HEK293 (cell line): Measurements from ENCODE around the gene PLEKHA8.

Experiments used
- GLI4 ChIP-seq: fragments of 450-650 bp; formaldehyde crosslinking; IDR thresholded peaks from 2 replicates; pipeline ENCODE4 v1.5.1; 2016; ENCODE audit warnings: missing biosample characterization, missing genetic modification characterization
- GLIS1 ChIP-seq: fragments of 450-650 bp; formaldehyde crosslinking; IDR thresholded peaks from 2 replicates; pipeline ENCODE4 v1.5.1; 2016; ENCODE audit warnings: missing biosample characterization, missing genetic modification characterization
- MZF1 ChIP-seq: fragments of 450-650 bp; formaldehyde crosslinking; IDR thresholded peaks from 2 replicates; pipeline ENCODE4 v1.5.1; 2017; ENCODE audit warnings: missing biosample characterization, missing genetic modification characterization, borderline replicate concordance
- OSR2 ChIP-seq: fragments of 450-650 bp; formaldehyde crosslinking; IDR thresholded peaks from 2 replicates; pipeline ENCODE4 v1.5.1; 2016; ENCODE audit warnings: missing biosample characterization, missing genetic modification characterization
- SALL2 ChIP-seq: fragments of 450-650 bp; formaldehyde crosslinking; IDR thresholded peaks from 2 replicates; pipeline ENCODE4 v1.5.0; 2017; ENCODE audit warnings: missing biosample characterization, mild to moderate bottlenecking, missing genetic modification characterization, borderline replicate concordance
- TCF7L2 ChIP-seq: IDR thresholded peaks from 2 replicates; pipeline ENCODE4 v1.6.1; 2011; ENCODE audit warnings: low read depth, mild to moderate bottlenecking, inconsistent platforms, low read length, moderate library complexity, borderline replicate concordance
- ZNF16 ChIP-seq: fragments of 450-650 bp; formaldehyde crosslinking; IDR thresholded peaks from 2 replicates; pipeline ENCODE4 v1.5.1; 2016; ENCODE audit warnings: low read depth, missing biosample characterization, missing genetic modification characterization
- ZNF169 ChIP-seq: fragments of 450-650 bp; formaldehyde crosslinking; IDR thresholded peaks from 2 replicates; pipeline ENCODE4 v1.5.1; 2016; ENCODE audit warnings: missing biosample characterization, missing genetic modification characterization
- ZNF324 ChIP-seq: fragments of 450-650 bp; formaldehyde crosslinking; IDR thresholded peaks from 2 replicates; pipeline ENCODE4 v1.5.1; 2016; ENCODE audit warnings: missing biosample characterization, missing genetic modification characterization
- ZNF366 ChIP-seq: fragments of 450-650 bp; formaldehyde crosslinking; conservative IDR thresholded peaks from 2 replicates; pipeline ENCODE4 v1.5.1; 2016; ENCODE audit warnings: missing biosample characterization, missing genetic modification characterization
- ZNF398 ChIP-seq: fragments of 450-650 bp; formaldehyde crosslinking; IDR thresholded peaks from 2 replicates; pipeline ENCODE4 v1.5.1; 2017; ENCODE audit warnings: missing biosample characterization, missing genetic modification characterization
- ZNF416 ChIP-seq: fragments of 450-650 bp; formaldehyde crosslinking; IDR thresholded peaks from 2 replicates; pipeline ENCODE4 v1.5.1; 2016; ENCODE audit warnings: missing biosample characterization, missing genetic modification characterization
- ZNF571 ChIP-seq: fragments of 450-650 bp; formaldehyde crosslinking; IDR thresholded peaks from 2 replicates; pipeline ENCODE4 v1.5.0; 2017; ENCODE audit warnings: missing biosample characterization, missing genetic modification characterization
- ZNF623 ChIP-seq: fragments of 450-650 bp; formaldehyde crosslinking; IDR thresholded peaks from 2 replicates; pipeline ENCODE4 v1.5.1; 2016; ENCODE audit warnings: missing biosample characterization, missing genetic modification characterization
- ZNF692 ChIP-seq: fragments of 450-650 bp; formaldehyde crosslinking; IDR thresholded peaks from 2 replicates; pipeline ENCODE4 v1.5.1; 2016; ENCODE audit warnings: missing biosample characterization, missing genetic modification characterization
- ZNF76 ChIP-seq: fragments of 450-650 bp; formaldehyde crosslinking; IDR thresholded peaks from 2 replicates; pipeline ENCODE4; 2016; ENCODE audit warnings: low read depth, missing biosample characterization, missing genetic modification characterization, borderline replicate concordance
- ZNF843 ChIP-seq: fragments of 450-650 bp; formaldehyde crosslinking; IDR thresholded peaks from 2 replicates; pipeline ENCODE4 v1.5.1; 2016; ENCODE audit warnings: missing biosample characterization, missing genetic modification characterization
- TF ChIP-seq, protein P1 (sequence below): fragments of 450-650 bp; formaldehyde crosslinking; IDR thresholded peaks from 2 replicates; pipeline ENCODE4 v1.5.1; 2016; ENCODE audit warnings: missing biosample characterization, missing genetic modification characterization
- TF ChIP-seq, protein P2 (sequence below): fragments of 450-650 bp; formaldehyde crosslinking; IDR thresholded peaks from 2 replicates; pipeline ENCODE4 v1.5.1; 2016; ENCODE audit warnings: missing biosample characterization, missing genetic modification characterization, borderline replicate concordance
- TF ChIP-seq, protein P3 (sequence below): fragments of 450-650 bp; formaldehyde crosslinking; IDR thresholded peaks from 2 replicates; pipeline ENCODE4 v1.5.1; 2016; ENCODE audit warnings: missing biosample characterization, missing genetic modification characterization, borderline replicate concordance
- TF ChIP-seq, protein P4 (sequence below): fragments of 450-650 bp; formaldehyde crosslinking; IDR thresholded peaks from 2 replicates; pipeline ENCODE4 v1.5.1; 2017; ENCODE audit warnings: missing biosample characterization, missing genetic modification characterization
- TF ChIP-seq, protein P5 (sequence below): fragments of 450-650 bp; formaldehyde crosslinking; IDR thresholded peaks from 2 replicates; pipeline ENCODE4; 2016; ENCODE audit warnings: missing biosample characterization, missing genetic modification characterization

PLEKHA8 gene

GRCh38 chr7:30143748-30144251 is 115.6 kb downstream of the PLEKHA8 start (continued):
- TF ChIP-seq, protein P1, sequence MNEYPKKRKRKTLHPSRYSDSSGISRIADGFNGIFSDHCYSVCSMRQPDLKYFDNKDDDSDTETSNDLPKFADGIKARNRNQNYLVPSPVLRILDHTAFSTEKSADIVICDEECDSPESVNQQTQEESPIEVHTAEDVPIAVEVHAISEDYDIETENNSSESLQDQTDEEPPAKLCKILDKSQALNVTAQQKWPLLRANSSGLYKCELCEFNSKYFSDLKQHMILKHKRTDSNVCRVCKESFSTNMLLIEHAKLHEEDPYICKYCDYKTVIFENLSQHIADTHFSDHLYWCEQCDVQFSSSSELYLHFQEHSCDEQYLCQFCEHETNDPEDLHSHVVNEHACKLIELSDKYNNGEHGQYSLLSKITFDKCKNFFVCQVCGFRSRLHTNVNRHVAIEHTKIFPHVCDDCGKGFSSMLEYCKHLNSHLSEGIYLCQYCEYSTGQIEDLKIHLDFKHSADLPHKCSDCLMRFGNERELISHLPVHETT (tag by site-specific recombination), result peak; percentile 23; the same call in 1 of the 2 replicates
- peak; percentile 100 for TF ChIP-seq OSR2 (tag by site-specific recombination)
- peak; percentile 88 for TF ChIP-seq ZNF366 (tag by site-specific recombination)
- TF ChIP-seq ZNF76 (tag by site-specific recombination), result 0 out of 2 replicates have a peak, but pooled peaks have one; percentile 21
- peak; percentile 82 for TF ChIP-seq ZNF398 (tag by site-specific recombination)
- TF ChIP-seq MZF1 (tag by site-specific recombination), result peak; percentile 53; the same call in 1 of the 2 replicates
- no peak for TF ChIP-seq GLI4 (tag by site-specific recombination)
- TF ChIP-seq, protein P2, sequence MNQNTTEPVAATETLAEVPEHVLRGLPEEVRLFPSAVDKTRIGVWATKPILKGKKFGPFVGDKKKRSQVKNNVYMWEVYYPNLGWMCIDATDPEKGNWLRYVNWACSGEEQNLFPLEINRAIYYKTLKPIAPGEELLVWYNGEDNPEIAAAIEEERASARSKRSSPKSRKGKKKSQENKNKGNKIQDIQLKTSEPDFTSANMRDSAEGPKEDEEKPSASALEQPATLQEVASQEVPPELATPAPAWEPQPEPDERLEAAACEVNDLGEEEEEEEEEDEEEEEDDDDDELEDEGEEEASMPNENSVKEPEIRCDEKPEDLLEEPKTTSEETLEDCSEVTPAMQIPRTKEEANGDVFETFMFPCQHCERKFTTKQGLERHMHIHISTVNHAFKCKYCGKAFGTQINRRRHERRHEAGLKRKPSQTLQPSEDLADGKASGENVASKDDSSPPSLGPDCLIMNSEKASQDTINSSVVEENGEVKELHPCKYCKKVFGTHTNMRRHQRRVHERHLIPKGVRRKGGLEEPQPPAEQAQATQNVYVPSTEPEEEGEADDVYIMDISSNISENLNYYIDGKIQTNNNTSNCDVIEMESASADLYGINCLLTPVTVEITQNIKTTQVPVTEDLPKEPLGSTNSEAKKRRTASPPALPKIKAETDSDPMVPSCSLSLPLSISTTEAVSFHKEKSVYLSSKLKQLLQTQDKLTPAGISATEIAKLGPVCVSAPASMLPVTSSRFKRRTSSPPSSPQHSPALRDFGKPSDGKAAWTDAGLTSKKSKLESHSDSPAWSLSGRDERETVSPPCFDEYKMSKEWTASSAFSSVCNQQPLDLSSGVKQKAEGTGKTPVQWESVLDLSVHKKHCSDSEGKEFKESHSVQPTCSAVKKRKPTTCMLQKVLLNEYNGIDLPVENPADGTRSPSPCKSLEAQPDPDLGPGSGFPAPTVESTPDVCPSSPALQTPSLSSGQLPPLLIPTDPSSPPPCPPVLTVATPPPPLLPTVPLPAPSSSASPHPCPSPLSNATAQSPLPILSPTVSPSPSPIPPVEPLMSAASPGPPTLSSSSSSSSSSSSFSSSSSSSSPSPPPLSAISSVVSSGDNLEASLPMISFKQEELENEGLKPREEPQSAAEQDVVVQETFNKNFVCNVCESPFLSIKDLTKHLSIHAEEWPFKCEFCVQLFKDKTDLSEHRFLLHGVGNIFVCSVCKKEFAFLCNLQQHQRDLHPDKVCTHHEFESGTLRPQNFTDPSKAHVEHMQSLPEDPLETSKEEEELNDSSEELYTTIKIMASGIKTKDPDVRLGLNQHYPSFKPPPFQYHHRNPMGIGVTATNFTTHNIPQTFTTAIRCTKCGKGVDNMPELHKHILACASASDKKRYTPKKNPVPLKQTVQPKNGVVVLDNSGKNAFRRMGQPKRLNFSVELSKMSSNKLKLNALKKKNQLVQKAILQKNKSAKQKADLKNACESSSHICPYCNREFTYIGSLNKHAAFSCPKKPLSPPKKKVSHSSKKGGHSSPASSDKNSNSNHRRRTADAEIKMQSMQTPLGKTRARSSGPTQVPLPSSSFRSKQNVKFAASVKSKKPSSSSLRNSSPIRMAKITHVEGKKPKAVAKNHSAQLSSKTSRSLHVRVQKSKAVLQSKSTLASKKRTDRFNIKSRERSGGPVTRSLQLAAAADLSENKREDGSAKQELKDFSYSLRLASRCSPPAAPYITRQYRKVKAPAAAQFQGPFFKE, result no peak
- TF ChIP-seq, protein P3, sequence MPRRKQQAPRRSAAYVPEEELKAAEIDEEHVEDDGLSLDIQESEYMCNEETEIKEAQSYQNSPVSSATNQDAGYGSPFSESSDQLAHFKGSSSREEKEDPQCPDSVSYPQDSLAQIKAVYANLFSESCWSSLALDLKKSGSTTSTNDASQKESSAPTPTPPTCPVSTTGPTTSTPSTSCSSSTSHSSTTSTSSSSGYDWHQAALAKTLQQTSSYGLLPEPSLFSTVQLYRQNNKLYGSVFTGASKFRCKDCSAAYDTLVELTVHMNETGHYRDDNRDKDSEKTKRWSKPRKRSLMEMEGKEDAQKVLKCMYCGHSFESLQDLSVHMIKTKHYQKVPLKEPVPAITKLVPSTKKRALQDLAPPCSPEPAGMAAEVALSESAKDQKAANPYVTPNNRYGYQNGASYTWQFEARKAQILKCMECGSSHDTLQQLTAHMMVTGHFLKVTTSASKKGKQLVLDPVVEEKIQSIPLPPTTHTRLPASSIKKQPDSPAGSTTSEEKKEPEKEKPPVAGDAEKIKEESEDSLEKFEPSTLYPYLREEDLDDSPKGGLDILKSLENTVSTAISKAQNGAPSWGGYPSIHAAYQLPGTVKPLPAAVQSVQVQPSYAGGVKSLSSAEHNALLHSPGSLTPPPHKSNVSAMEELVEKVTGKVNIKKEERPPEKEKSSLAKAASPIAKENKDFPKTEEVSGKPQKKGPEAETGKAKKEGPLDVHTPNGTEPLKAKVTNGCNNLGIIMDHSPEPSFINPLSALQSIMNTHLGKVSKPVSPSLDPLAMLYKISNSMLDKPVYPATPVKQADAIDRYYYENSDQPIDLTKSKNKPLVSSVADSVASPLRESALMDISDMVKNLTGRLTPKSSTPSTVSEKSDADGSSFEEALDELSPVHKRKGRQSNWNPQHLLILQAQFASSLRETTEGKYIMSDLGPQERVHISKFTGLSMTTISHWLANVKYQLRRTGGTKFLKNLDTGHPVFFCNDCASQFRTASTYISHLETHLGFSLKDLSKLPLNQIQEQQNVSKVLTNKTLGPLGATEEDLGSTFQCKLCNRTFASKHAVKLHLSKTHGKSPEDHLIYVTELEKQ (tag by site-specific recombination), result peak; percentile 80
- TF ChIP-seq ZNF843 (tag by site-specific recombination), result peak; percentile 90
- no peak; the same call in 1 of the 2 replicates for TF ChIP-seq TCF7L2
- TF ChIP-seq ZNF571 (tag by site-specific recombination), result no peak
- 0 out of 2 replicates have a peak, but pooled peaks have one; percentile 19 for TF ChIP-seq ZNF692 (tag by site-specific recombination)
- no peak for TF ChIP-seq ZNF416 (tag by site-specific recombination)
- 0 out of 2 replicates have a peak, but pooled peaks have one; percentile 37 for TF ChIP-seq ZNF324 (tag by site-specific recombination)
- no peak for TF ChIP-seq ZNF169 (tag by site-specific recombination)
- TF ChIP-seq ZNF623 (tag by site-specific recombination), result no peak
- no peak for TF ChIP-seq ZNF16 (tag by site-specific recombination)
- TF ChIP-seq, protein P4, sequence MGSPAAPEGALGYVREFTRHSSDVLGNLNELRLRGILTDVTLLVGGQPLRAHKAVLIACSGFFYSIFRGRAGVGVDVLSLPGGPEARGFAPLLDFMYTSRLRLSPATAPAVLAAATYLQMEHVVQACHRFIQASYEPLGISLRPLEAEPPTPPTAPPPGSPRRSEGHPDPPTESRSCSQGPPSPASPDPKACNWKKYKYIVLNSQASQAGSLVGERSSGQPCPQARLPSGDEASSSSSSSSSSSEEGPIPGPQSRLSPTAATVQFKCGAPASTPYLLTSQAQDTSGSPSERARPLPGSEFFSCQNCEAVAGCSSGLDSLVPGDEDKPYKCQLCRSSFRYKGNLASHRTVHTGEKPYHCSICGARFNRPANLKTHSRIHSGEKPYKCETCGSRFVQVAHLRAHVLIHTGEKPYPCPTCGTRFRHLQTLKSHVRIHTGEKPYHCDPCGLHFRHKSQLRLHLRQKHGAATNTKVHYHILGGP (tag by site-specific recombination), result peak; percentile 51; the same call in 1 of the 2 replicates
- no peak for TF ChIP-seq SALL2 (tag by site-specific recombination)
- TF ChIP-seq GLIS1 (tag by site-specific recombination), result peak; percentile 34
- TF ChIP-seq, protein P5, sequence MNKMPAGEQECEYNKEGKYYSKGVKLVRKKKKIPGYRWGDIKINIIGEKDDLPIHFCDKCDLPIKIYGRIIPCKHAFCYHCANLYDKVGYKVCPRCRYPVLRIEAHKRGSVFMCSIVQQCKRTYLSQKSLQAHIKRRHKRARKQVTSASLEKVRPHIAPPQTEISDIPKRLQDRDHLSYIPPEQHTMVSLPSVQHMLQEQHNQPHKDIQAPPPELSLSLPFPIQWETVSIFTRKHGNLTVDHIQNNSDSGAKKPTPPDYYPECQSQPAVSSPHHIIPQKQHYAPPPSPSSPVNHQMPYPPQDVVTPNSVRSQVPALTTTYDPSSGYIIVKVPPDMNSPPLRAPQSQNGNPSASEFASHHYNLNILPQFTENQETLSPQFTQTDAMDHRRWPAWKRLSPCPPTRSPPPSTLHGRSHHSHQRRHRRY (tag by site-specific recombination), result no peak
